ENCODE results near the gene ITGA4.

ITGA4 gene

GRCh38 chr2:181574321-181574720 is 117.1 kb downstream of the ITGA4 start:
- DNase-seq (ENCODE audit: low spot score) (no peak), FAIRE-seq (no peak)

DNA sequence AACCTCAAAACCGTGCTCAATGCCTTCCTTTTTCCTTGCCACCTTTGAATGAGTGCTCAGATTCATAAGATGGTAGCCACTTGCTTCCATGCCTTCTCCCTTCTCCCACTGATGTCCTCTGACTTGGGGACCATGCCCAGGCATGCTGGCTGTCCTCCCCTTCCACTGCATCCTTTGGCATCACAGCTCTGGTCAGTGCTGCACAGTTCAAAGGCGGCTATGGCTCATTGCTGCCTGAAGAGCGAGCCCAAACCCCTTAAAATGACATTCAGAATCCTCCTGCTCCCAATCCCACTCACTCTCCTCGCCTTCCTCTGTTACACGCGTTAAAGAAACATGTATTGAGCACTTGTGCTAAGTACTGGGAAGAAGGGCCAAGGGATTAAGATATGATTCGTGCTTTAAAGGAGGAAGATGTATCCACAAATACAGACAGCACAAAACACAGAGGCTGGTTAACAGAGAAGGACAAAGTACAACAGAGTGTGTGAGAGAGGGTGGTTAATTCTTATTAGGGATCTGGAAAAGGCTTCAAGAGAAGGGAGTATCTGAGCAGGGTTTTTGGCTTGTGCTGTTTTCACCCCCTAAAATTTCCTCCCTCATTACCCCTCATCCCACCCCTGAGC is 118.0 kb downstream of the ITGA4 start:
- DNase-seq (ENCODE audit: low spot score) (no peak), FAIRE-seq (no peak)

GRCh38 chr2:181575650-181576025 is 118.5 kb downstream of the ITGA4 start:
- FAIRE-seq (no peak), DNase-seq (ENCODE audit: low spot score) (no peak)

- FAIRE-seq (no peak), DNase-seq (ENCODE audit: low spot score) (no peak)
These were observed 119.2 kb downstream of the ITGA4 start for GRCh38 chr2:181576431-181576830.

GRCh38 chr2:181578829-181579228 is 121.6 kb downstream of the ITGA4 start:
- no peak for FAIRE-seq

DNA sequence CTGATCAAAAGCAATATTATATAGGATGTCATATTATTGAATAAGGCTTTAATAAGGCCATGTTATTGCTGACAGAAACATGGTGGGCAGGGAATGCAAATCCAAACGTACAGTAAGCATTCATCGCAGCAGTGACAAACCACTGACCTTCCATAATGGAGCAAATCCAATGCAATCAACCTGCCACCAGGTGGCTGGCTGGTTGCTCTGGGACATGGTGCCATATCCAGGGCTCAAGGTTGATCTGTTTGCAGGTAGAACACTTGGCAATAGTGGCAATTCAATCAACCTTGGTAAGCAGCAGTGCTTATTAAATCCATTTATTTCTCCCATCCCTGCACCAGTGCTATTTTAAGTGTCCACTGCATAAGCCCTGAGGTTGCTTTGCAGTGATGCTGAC is 124.3 kb downstream of the ITGA4 start:
- FAIRE-seq (no peak), DNase-seq (ENCODE audit: low spot score) (no peak)

More at GRCh38 chr2:181578829-181579228, 121.6 kb downstream of the ITGA4 start:
- no peak for DNase-seq (ENCODE audit: low spot score)

- no peak for DNase-seq (ENCODE audit: low spot score)
- no peak for FAIRE-seq
These were observed 128.5 kb downstream of the ITGA4 start for GRCh38 chr2:181585732-181586131.

Data from RCC 7860 (cell line).